ENCODE data around the gene FGF14.
"Not testable (repeated sequence)": the region's sequence is repeated elsewhere in the genome, so short reads cannot be mapped to it uniquely, and the experiment has no call there.

FGF14 gene

GRCh38 chr13:101846701-101847100, 555.1 kb downstream of the FGF14 start:
- no peak for DNase-seq (ENCODE audit: extremely low read depth, insufficient read length)
- TF ChIP-seq CTCF (IDR thresholded peaks at IDR 0.05; ENCODE audit: insufficient read depth, low read length, poor library complexity, severe bottlenecking) = no peak
- H3K36me3 ChIP-seq (ENCODE audit: control insufficient read depth, insufficient read depth, low read length) = no peaks in the 10 kb centered on the region
- no peaks in the 10 kb centered on the region for H3K27me3 ChIP-seq (replicated peaks; ENCODE audit: control insufficient read depth, insufficient read depth, low read length)
- H3K4me3 ChIP-seq (replicated peaks; ENCODE audit: low read depth, low read length) = no peak overlapping the region

- Histone ChIP-seq H3K36me3 (ENCODE audit: control insufficient read depth, insufficient read depth, low read length) (no peaks in the 10 kb centered on the region), H3K27me3 (replicated peaks; ENCODE audit: control insufficient read depth, insufficient read depth, low read length) (no peaks in the 10 kb centered on the region), H3K4me3 (replicated peaks; ENCODE audit: low read depth, low read length) (no peak overlapping the region)
- no peak for TF ChIP-seq CTCF (IDR thresholded peaks at IDR 0.05; ENCODE audit: insufficient read depth, low read length, poor library complexity, severe bottlenecking)
- DNase-seq (ENCODE audit: extremely low read depth, insufficient read length) = no peak
Measured at GRCh38 chr13:101846249-101846648, 555.6 kb downstream of the FGF14 start.

- Histone ChIP-seq H3K36me3 (ENCODE audit: control insufficient read depth, insufficient read depth, low read length) (no peaks in the 10 kb centered on the region), H3K4me3 (replicated peaks; ENCODE audit: low read depth, low read length) (no peak overlapping the region), H3K27me3 (replicated peaks; ENCODE audit: control insufficient read depth, insufficient read depth, low read length) (no peaks in the 10 kb centered on the region)
- TF ChIP-seq CTCF (IDR thresholded peaks at IDR 0.05; ENCODE audit: insufficient read depth, low read length, poor library complexity, severe bottlenecking) = no peak
- no peak for DNase-seq (ENCODE audit: extremely low read depth, insufficient read length)
Measured at GRCh38 chr13:101845245-101846020, 556.4 kb downstream of the FGF14 start.

GRCh38 chr13:101841698-101842097, 560.1 kb downstream of the FGF14 start:
- Histone ChIP-seq H3K4me3 (replicated peaks; ENCODE audit: low read depth, low read length) (no peak overlapping the region), H3K27me3 (replicated peaks; ENCODE audit: control insufficient read depth, insufficient read depth, low read length) (no peaks in the 10 kb centered on the region), H3K36me3 (ENCODE audit: control insufficient read depth, insufficient read depth, low read length) (no peaks in the 10 kb centered on the region)
- no peak for TF ChIP-seq CTCF (IDR thresholded peaks at IDR 0.05; ENCODE audit: insufficient read depth, low read length, poor library complexity, severe bottlenecking)
- DNase-seq (ENCODE audit: extremely low read depth, insufficient read length) = no peak

- Histone ChIP-seq H3K27me3 (replicated peaks; ENCODE audit: control insufficient read depth, insufficient read depth, low read length) (no peaks in the 10 kb centered on the region), H3K36me3 (ENCODE audit: control insufficient read depth, insufficient read depth, low read length) (no peaks in the 10 kb centered on the region), H3K4me3 (replicated peaks; ENCODE audit: low read depth, low read length) (no peak overlapping the region)
- no peak for DNase-seq (ENCODE audit: extremely low read depth, insufficient read length)
- no peak for TF ChIP-seq CTCF (IDR thresholded peaks at IDR 0.05; ENCODE audit: insufficient read depth, low read length, poor library complexity, severe bottlenecking)
Measured at GRCh38 chr13:101838323-101838722, 563.5 kb downstream of the FGF14 start.

GRCh38 chr13:101837778-101838177, 564.1 kb downstream of the FGF14 start:
- not testable (repeated sequence) for H3K4me3 ChIP-seq (replicated peaks; ENCODE audit: low read depth, low read length); DNase-seq (ENCODE audit: extremely low read depth, insufficient read length); H3K27me3 ChIP-seq (replicated peaks; ENCODE audit: control insufficient read depth, insufficient read depth, low read length); H3K36me3 ChIP-seq (ENCODE audit: control insufficient read depth, insufficient read depth, low read length)
